Dendritic cell treated with granulocyte-macrophage colony-stimulating factor and Interleukin-4, amounts not matched to agents 40 ng/mL and 50 ng/mL, for 4 days (primary cell): ENCODE data around the gene ELOB.

Experiments
- H3K27ac Mint-ChIP-seq: one replicate; pipeline ENCODE4 v1.8.0; 2022; ENCODE audit warnings: mild to moderate bottlenecking, mixed read lengths
- H3K27me3 Mint-ChIP-seq: one replicate; pipeline ENCODE4 v1.8.0; 2022; ENCODE audit warnings: mild to moderate bottlenecking, mixed read lengths
- H3K36me3 Mint-ChIP-seq: one replicate; pipeline ENCODE4 v1.8.0; 2022; ENCODE audit warnings: low read depth, mixed read lengths
- H3K4me1 Mint-ChIP-seq: one replicate; pipeline ENCODE4 v1.8.0; 2022; ENCODE audit warnings: low read depth, mixed read lengths
- H3K4me3 Mint-ChIP-seq: one replicate; pipeline ENCODE4 v1.8.0; 2022; ENCODE audit warnings: mild to moderate bottlenecking, moderate library complexity, mixed read lengths
- H3K9me3 Mint-ChIP-seq: one replicate; pipeline ENCODE4 v1.8.0; 2022; ENCODE audit warnings: mixed read lengths
- intact Hi-C: fragments of 100-400 bp; cut with micrococcal nuclease; formaldehyde crosslinking; loops from one replicate; pipeline ENCODE4 v1.15.0; 2022

The ELOB gene

GRCh38 chr16:2783581-2784357 is 6.7 kb upstream of the ELOB start:
- Mint-ChIP-seq H3K9me3 (no peaks in the 10 kb centered on the region), H3K4me1 (peaks cover 46% of the 10 kb centered on the region), H3K27ac (peak overlapping the region; percentile 78), H3K36me3 (peaks cover 5% of the 10 kb centered on the region), H3K27me3 (peaks cover 44% of the 10 kb centered on the region), H3K4me3 (no peak overlapping the region)
- intact Hi-C loops: no loop called here

GRCh38 chr16:2782583-2783351 is 5.7 kb upstream of the ELOB start:
- H3K4me3 Mint-ChIP-seq: no peak overlapping the region
- peaks cover 34% of the 10 kb centered on the region for H3K27me3 Mint-ChIP-seq
- no peaks in the 10 kb centered on the region for H3K9me3 Mint-ChIP-seq
- intact Hi-C loops: no loop called here
- peaks cover 15% of the 10 kb centered on the region for H3K36me3 Mint-ChIP-seq
- peaks cover 50% of the 10 kb centered on the region for H3K4me1 Mint-ChIP-seq
- H3K27ac Mint-ChIP-seq: no peak overlapping the region

- Mint-ChIP-seq H3K4me1 (peaks cover 44% of the 10 kb centered on the region), H3K9me3 (no peaks in the 10 kb centered on the region), H3K27ac (peak overlapping the region; percentile 44), H3K4me3 (no peak overlapping the region), H3K36me3 (peaks cover 35% of the 10 kb centered on the region), H3K27me3 (peaks cover 17% of the 10 kb centered on the region)
- intact Hi-C loops: loop anchor here (5.0 kb wide), 1 partner anchor 37 kb away; the partner anchor contains the start of gene PRSS21
Observed at GRCh38 chr16:2779978-2780898, 3.2 kb upstream of the ELOB start.

- Mint-ChIP-seq H3K36me3 (peaks cover 40% of the 10 kb centered on the region), H3K27ac (peak overlapping the region; percentile 99), H3K4me3 (no peak overlapping the region)
Observed at GRCh38 chr16:2779151-2779920, 2.3 kb upstream of the ELOB start.

GRCh38 chr16:2778630-2778958 is 1.5 kb upstream of the ELOB start:
- Mint-ChIP-seq H3K4me1 (peaks cover 47% of the 10 kb centered on the region), H3K27me3 (peaks cover 7% of the 10 kb centered on the region), H3K9me3 (no peaks in the 10 kb centered on the region), H3K36me3 (peaks cover 47% of the 10 kb centered on the region), H3K27ac (peak overlapping the region; percentile 99), H3K4me3 (peak overlapping the region; percentile 90)
- intact Hi-C loops: loop anchor here (5.0 kb wide), 1 partner anchor 39 kb away; the partner anchor contains the start of gene PRSS21

More at GRCh38 chr16:2779151-2779920, 2.3 kb upstream of the ELOB start:
- Mint-ChIP-seq H3K27me3 (peaks cover 9% of the 10 kb centered on the region), H3K4me1 (peaks cover 45% of the 10 kb centered on the region), H3K9me3 (no peaks in the 10 kb centered on the region)
- intact Hi-C loops: loop anchor here (5.0 kb wide), 1 partner anchor 38 kb away; the partner anchor contains the start of gene PRSS21

- H3K27ac Mint-ChIP-seq: peak overlapping the region; percentile 99
- peaks cover 52% of the 10 kb centered on the region for H3K36me3 Mint-ChIP-seq
- H3K4me3 Mint-ChIP-seq: peak overlapping the region; percentile 90
- peaks cover 2% of the 10 kb centered on the region for H3K27me3 Mint-ChIP-seq
- H3K9me3 Mint-ChIP-seq: no peaks in the 10 kb centered on the region
- intact Hi-C loops: loop anchor here (1.0 to 5.0 kb wide), 3 partner anchors 16 to 39 kb away; partner anchors contain the start of genes PRSS21 and SRRM2
- H3K4me1 Mint-ChIP-seq: peaks cover 51% of the 10 kb centered on the region
Observed at GRCh38 chr16:2777903-2778629, 986 bp upstream of the ELOB start.

GRCh38 chr16:2776500-2777139 is 460 bp downstream of the ELOB start:
- peak overlapping the region; percentile 99 for H3K27ac Mint-ChIP-seq
- peak overlapping the region; percentile 90 for H3K4me3 Mint-ChIP-seq
- H3K4me1 Mint-ChIP-seq: peaks cover 66% of the 10 kb centered on the region
- peaks cover under 1% of the 10 kb centered on the region for H3K27me3 Mint-ChIP-seq
- peaks cover 67% of the 10 kb centered on the region for H3K36me3 Mint-ChIP-seq
- intact Hi-C loops: loop anchor here (1.0 to 5.0 kb wide), 3 partner anchors 18 to 41 kb away; partner anchors contain the start of genes PRSS21 and SRRM2
- no peaks in the 10 kb centered on the region for H3K9me3 Mint-ChIP-seq

GRCh38 chr16:2775765-2776499 is 1.1 kb downstream of the ELOB start:
- H3K4me1 Mint-ChIP-seq: peaks cover 71% of the 10 kb centered on the region
- intact Hi-C loops: loop anchor here (2.0 to 5.0 kb wide), 2 partner anchors 23 to 41 kb away; partner anchors contain the start of genes PRSS21 and SRRM2
- peak overlapping the region; percentile 90 for H3K4me3 Mint-ChIP-seq
- peak overlapping the region; percentile 99 for H3K27ac Mint-ChIP-seq
- H3K27me3 Mint-ChIP-seq: no peaks in the 10 kb centered on the region
- H3K9me3 Mint-ChIP-seq: no peaks in the 10 kb centered on the region
- H3K36me3 Mint-ChIP-seq: peaks cover 74% of the 10 kb centered on the region

GRCh38 chr16:2775131-2775716 is 1.9 kb downstream of the ELOB start:
- Mint-ChIP-seq H3K27ac (peak overlapping the region; percentile 99), H3K9me3 (no peaks in the 10 kb centered on the region), H3K27me3 (no peaks in the 10 kb centered on the region), H3K4me3 (peak overlapping the region; percentile 90), H3K4me1 (peaks cover 77% of the 10 kb centered on the region), H3K36me3 (peaks cover 81% of the 10 kb centered on the region)
- intact Hi-C loops: loop anchor here (5.0 kb wide), 1 partner anchor 42 kb away; the partner anchor contains the start of gene PRSS21

GRCh38 chr16:2774161-2774891 is 2.8 kb downstream of the ELOB start:
- H3K36me3 Mint-ChIP-seq: peaks cover 90% of the 10 kb centered on the region
- no peaks in the 10 kb centered on the region for H3K27me3 Mint-ChIP-seq
- H3K4me3 Mint-ChIP-seq: no peak overlapping the region
- peaks cover 83% of the 10 kb centered on the region for H3K4me1 Mint-ChIP-seq
- H3K27ac Mint-ChIP-seq: peak overlapping the region; percentile 99
- no peaks in the 10 kb centered on the region for H3K9me3 Mint-ChIP-seq
- intact Hi-C loops: no loop called here
